Measurements from ENCODE around the gene PLAU.
A peak's percentile ranks its signal among the peaks of the same experiment; 100 is the strongest.

Gene PLAU

GRCh38 chr10:73873142-73873837, 37.6 kb upstream of the PLAU start:
- TF ChIP-seq CTCF (IDR thresholded peaks at IDR 0.05; ENCODE audit: low read depth, low read length) = no peak
- H3K4me3 ChIP-seq (replicated peaks in 1 of 2; ENCODE audit: low read depth in 2 of 2, low read length in 2 of 2) = peak overlapping the region; percentile 69 to 74
- no peak for DNase-seq (ENCODE audit: low read depth in 2 of 2)

- no peak for DNase-seq (ENCODE audit: low read depth in 2 of 2)
- no peak for TF ChIP-seq CTCF (IDR thresholded peaks at IDR 0.05; ENCODE audit: low read depth, low read length)
- peak overlapping the region; percentile 69 to 74 for H3K4me3 ChIP-seq (replicated peaks in 1 of 2; ENCODE audit: low read depth in 2 of 2, low read length in 2 of 2)
These were observed 37.1 kb upstream of the PLAU start for GRCh38 chr10:73873838-73874215.

GRCh38 chr10:73874267-73875138, 36.4 kb upstream of the PLAU start, which contains the start of gene CAMK2G:
Gene CAMK2G (minus strand): TSS chr10:73874555. CDS start chr10:73874461, 94 bp downstream.
- peak within 1 kb of the TSS; percentile 69 to 74 for H3K4me3 ChIP-seq (replicated peaks in 1 of 2; ENCODE audit: low read depth in 2 of 2, low read length in 2 of 2)
- DNase-seq (ENCODE audit: low read depth in 2 of 2) = peak; percentile 85 to 86
- no peak for TF ChIP-seq CTCF (IDR thresholded peaks at IDR 0.05; ENCODE audit: low read depth, low read length)

GRCh38 chr10:73875139-73875475, 35.8 kb upstream of the PLAU start:
- no peak for DNase-seq (ENCODE audit: low read depth in 2 of 2)
- TF ChIP-seq CTCF (IDR thresholded peaks at IDR 0.05; ENCODE audit: low read depth, low read length) = no peak
- H3K4me3 ChIP-seq (replicated peaks in 1 of 2; ENCODE audit: low read depth in 2 of 2, low read length in 2 of 2) = peak overlapping the region; percentile 53 to 60

GRCh38 chr10:73876157-73876556, 34.8 kb upstream of the PLAU start:
- TF ChIP-seq CTCF (IDR thresholded peaks at IDR 0.05; ENCODE audit: low read depth, low read length) = no peak
- no peak for DNase-seq (ENCODE audit: low read depth in 2 of 2)
- no peak overlapping the region for H3K4me3 ChIP-seq (replicated peaks in 1 of 2; ENCODE audit: low read depth in 2 of 2, low read length in 2 of 2)

GRCh38 chr10:73876566-73876965, 34.4 kb upstream of the PLAU start:
- no peak for DNase-seq (ENCODE audit: low read depth in 2 of 2)
- no peak overlapping the region for H3K4me3 ChIP-seq (replicated peaks in 1 of 2; ENCODE audit: low read depth in 2 of 2, low read length in 2 of 2)
- no peak for TF ChIP-seq CTCF (IDR thresholded peaks at IDR 0.05; ENCODE audit: low read depth, low read length)

Data from cardiac fibroblast (primary cell).